ENCODE measurements around the gene MEGF6.

DNA sequence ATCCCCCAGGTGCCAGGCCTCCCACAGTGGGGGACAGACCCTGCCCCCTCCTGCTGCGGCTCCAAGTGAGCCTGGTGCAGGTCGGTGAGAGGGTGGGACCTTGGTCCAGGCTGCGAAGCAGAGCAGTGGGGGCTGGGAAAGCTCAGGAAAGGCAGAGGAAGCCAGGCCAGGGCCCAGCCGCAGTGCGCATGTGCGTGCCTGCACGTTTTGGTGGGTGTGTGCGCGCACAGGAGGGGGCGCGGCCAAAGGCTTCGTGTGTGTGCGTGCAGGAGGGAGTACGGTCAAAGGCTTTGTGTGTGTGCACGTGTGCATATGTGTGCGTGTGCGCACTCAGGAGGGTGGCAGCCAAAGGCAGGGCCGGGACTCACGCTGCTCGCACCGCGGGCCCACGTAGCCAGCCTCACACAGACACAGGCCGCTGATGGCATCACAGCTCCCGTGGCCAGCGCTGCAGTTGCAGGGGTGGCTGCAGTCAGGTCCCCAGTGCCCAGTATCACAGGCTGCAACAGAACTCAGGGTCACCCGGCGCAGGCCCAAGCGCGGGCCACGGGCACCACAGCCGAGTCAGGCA, 111.0 kb downstream of the MEGF6 start:
- TF ChIP-seq POLR2A (IDR thresholded peaks at IDR 0.05), result no peak
- TF ChIP-seq, protein P1, sequence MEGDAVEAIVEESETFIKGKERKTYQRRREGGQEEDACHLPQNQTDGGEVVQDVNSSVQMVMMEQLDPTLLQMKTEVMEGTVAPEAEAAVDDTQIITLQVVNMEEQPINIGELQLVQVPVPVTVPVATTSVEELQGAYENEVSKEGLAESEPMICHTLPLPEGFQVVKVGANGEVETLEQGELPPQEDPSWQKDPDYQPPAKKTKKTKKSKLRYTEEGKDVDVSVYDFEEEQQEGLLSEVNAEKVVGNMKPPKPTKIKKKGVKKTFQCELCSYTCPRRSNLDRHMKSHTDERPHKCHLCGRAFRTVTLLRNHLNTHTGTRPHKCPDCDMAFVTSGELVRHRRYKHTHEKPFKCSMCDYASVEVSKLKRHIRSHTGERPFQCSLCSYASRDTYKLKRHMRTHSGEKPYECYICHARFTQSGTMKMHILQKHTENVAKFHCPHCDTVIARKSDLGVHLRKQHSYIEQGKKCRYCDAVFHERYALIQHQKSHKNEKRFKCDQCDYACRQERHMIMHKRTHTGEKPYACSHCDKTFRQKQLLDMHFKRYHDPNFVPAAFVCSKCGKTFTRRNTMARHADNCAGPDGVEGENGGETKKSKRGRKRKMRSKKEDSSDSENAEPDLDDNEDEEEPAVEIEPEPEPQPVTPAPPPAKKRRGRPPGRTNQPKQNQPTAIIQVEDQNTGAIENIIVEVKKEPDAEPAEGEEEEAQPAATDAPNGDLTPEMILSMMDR (IDR thresholded peaks at IDR 0.05), result no peak

All from body of pancreas (tissue), 4 donors.